DOHH2 (cell line): ENCODE measurements around the gene CACNG1.

Experiments
- H3F3A ChIP-seq: fragments of 200-600 bp; sonication (generic), shearing (Covaris generic); 2 replicates; pipeline ENCODE4 v1.6.0; 2016; ENCODE audit warnings: antibody characterized with exemption, mild to moderate bottlenecking; ENCODE audit not compliant: control insufficient read depth, insufficient read depth
- H3K27ac ChIP-seq: fragments of 200-600 bp; sonication (generic); 2 replicates; pipeline ENCODE4 v1.5.1; 2014; ENCODE audit warnings: low read depth, mild to moderate bottlenecking, low read length, moderate library complexity
- H3K27me3 ChIP-seq: fragments of 200-600 bp; sonication (generic); 2 replicates; pipeline ENCODE4 v1.6.1; 2014; ENCODE audit warnings: mild to moderate bottlenecking, low read length, mixed read lengths; ENCODE audit not compliant: control insufficient read depth
- H3K36me3 ChIP-seq: fragments of 200-600 bp; sonication (generic); 2 replicates; pipeline ENCODE4 v1.6.1; 2014; ENCODE audit warnings: mild to moderate bottlenecking, low read length, moderate library complexity, mixed read lengths; ENCODE audit not compliant: control insufficient read depth
- H3K4me1 ChIP-seq: fragments of 200-600 bp; sonication (generic); 2 replicates; pipeline ENCODE4 v1.6.1; 2014; ENCODE audit warnings: mild to moderate bottlenecking, low read length, mixed read lengths; ENCODE audit not compliant: control insufficient read depth
- H3K4me2 ChIP-seq: fragments of 200-600 bp; sonication (generic); 2 replicates; pipeline ENCODE4 v1.6.0; 2014; ENCODE audit warnings: mild to moderate bottlenecking, low read length, moderate library complexity
- H3K4me3 ChIP-seq: fragments of 200-600 bp; sonication (generic); 2 replicates; pipeline ENCODE4 v1.5.1; 2014; ENCODE audit warnings: mild to moderate bottlenecking, low read length, mixed read lengths
- H3K79me2 ChIP-seq: fragments of 200-600 bp; sonication (generic); 2 replicates; pipeline ENCODE4 v1.6.1; 2014; ENCODE audit warnings: mild to moderate bottlenecking, low read length, mixed read lengths; ENCODE audit not compliant: control insufficient read depth
- H3K9me2 ChIP-seq: fragments of 200-600 bp; sonication (generic); replicated peaks from 2 replicates; pipeline ENCODE4 v1.6.1; 2014; ENCODE audit warnings: mild to moderate bottlenecking, low read length, mixed read lengths; ENCODE audit not compliant: control insufficient read depth
- H3K9me3 ChIP-seq: fragments of 200-600 bp; sonication (generic); 2 replicates; pipeline ENCODE4 v1.6.1; 2014; ENCODE audit warnings: antibody characterized with exemption, low read length, mixed read lengths; ENCODE audit not compliant: control insufficient read depth, insufficient read depth
- H4K20me1 ChIP-seq: fragments of 200-600 bp; sonication (generic); 2 replicates; pipeline ENCODE4 v1.6.0; 2014; ENCODE audit warnings: low read depth, mild to moderate bottlenecking, antibody characterized with exemption, low read length, moderate library complexity; ENCODE audit not compliant: control insufficient read depth, insufficient read depth
- CTCF ChIP-seq: fragments of 200-600 bp; sonication (generic); IDR thresholded peaks from one replicate; pipeline ENCODE4 v1.5.1; 2014; ENCODE audit warnings: antibody characterized with exemption, mild to moderate bottlenecking, low read depth, low read length; ENCODE audit not compliant: poor library complexity, severe bottlenecking
- EZH2phosphoT487 ChIP-seq: fragments of 200-600 bp; sonication (generic); IDR thresholded peaks from 2 replicates; pipeline ENCODE4 v1.6.1; 2017; ENCODE audit warnings: borderline replicate concordance, mild to moderate bottlenecking, antibody characterized with exemption, low read length, moderate library complexity, mixed read lengths

The CACNG1 gene

GRCh38 chr17:67021196-67021595, 23.2 kb upstream of the CACNG1 start:
- Histone ChIP-seq H3K4me3 (no peak overlapping the region), H3K27ac (no peak overlapping the region), H3K36me3 (no peaks in the 10 kb centered on the region), H3K9me3 (no peaks in the 10 kb centered on the region), H3F3A (no peaks in the 10 kb centered on the region), H4K20me1 (no peaks in the 10 kb centered on the region), H3K27me3 (no peaks in the 10 kb centered on the region), H3K79me2 (no peaks in the 10 kb centered on the region), H3K9me2 (no peaks in the 10 kb centered on the region), H3K4me1 (no peaks in the 10 kb centered on the region), H3K4me2 (no peak overlapping the region)
- TF ChIP-seq EZH2phosphoT487 (no peak), CTCF (no peak)

GRCh38 chr17:67021743-67022450, 22.5 kb upstream of the CACNG1 start:
- Histone ChIP-seq H3K27me3 (no peaks in the 10 kb centered on the region), H3K27ac (no peak overlapping the region), H3K4me1 (no peaks in the 10 kb centered on the region), H3F3A (no peaks in the 10 kb centered on the region), H3K9me3 (no peaks in the 10 kb centered on the region), H4K20me1 (no peaks in the 10 kb centered on the region), H3K79me2 (no peaks in the 10 kb centered on the region), H3K9me2 (no peaks in the 10 kb centered on the region), H3K4me3 (no peak overlapping the region), H3K36me3 (no peaks in the 10 kb centered on the region), H3K4me2 (no peak overlapping the region)
- TF ChIP-seq EZH2phosphoT487, result no peak

GRCh38 chr17:67022451-67022810, 21.9 kb upstream of the CACNG1 start:
- H3K27me3 ChIP-seq, result no peaks in the 10 kb centered on the region
- H3K4me1 ChIP-seq, result no peaks in the 10 kb centered on the region
- TF ChIP-seq EZH2phosphoT487, result no peak
- no peaks in the 10 kb centered on the region for H3K9me2 ChIP-seq
- H3F3A ChIP-seq, result no peaks in the 10 kb centered on the region
- H3K4me3 ChIP-seq, result no peak overlapping the region
- H4K20me1 ChIP-seq, result no peaks in the 10 kb centered on the region
- no peaks in the 10 kb centered on the region for H3K79me2 ChIP-seq
- no peak overlapping the region for H3K4me2 ChIP-seq
- no peak overlapping the region for H3K27ac ChIP-seq
- H3K9me3 ChIP-seq, result no peaks in the 10 kb centered on the region
- H3K36me3 ChIP-seq, result no peaks in the 10 kb centered on the region

- no peaks in the 10 kb centered on the region for H3K4me1 ChIP-seq
- no peaks in the 10 kb centered on the region for H3K79me2 ChIP-seq
- no peak overlapping the region for H3K4me2 ChIP-seq
- no peaks in the 10 kb centered on the region for H3F3A ChIP-seq
- no peaks in the 10 kb centered on the region for H3K9me3 ChIP-seq
- H3K36me3 ChIP-seq, result no peaks in the 10 kb centered on the region
- H4K20me1 ChIP-seq, result no peaks in the 10 kb centered on the region
- no peaks in the 10 kb centered on the region for H3K27me3 ChIP-seq
- no peaks in the 10 kb centered on the region for H3K9me2 ChIP-seq
- TF ChIP-seq CTCF, result no peak
- TF ChIP-seq EZH2phosphoT487, result no peak
- no peak overlapping the region for H3K4me3 ChIP-seq
- H3K27ac ChIP-seq, result no peak overlapping the region
Observed at GRCh38 chr17:67024736-67025135, 19.6 kb upstream of the CACNG1 start.
